Suppressor macrophage (primary cell): ENCODE results near the gene LUZP2.

Experiments used
- DNase-seq, 4 experiments: peaks; one replicate each; pipeline ENCODE4 v3.0.0-alpha.2; 2020 to 2022
- total RNA-seq, 17 experiments: gene quantifications; one replicate each; lab custom pipeline; 2026; ENCODE audit warnings: mixed read lengths in 6 of 17, inconsistent platforms in 3 of 17; lab: John Stamatoyannopoulos, UW

The LUZP2 gene
- 0 to 3.2 (median 0) reads per million in 17 experiments for total RNA-seq

GRCh38 chr11:24496736-24497725 lies at the start of gene LUZP2:
Gene LUZP2 (plus strand): TSS chr11:24497053.
- no peak for DNase-seq

GRCh38 chr11:24453129-24453718 lies 43.6 kb upstream of the LUZP2 start:
- DNase-seq: no peak

DNA sequence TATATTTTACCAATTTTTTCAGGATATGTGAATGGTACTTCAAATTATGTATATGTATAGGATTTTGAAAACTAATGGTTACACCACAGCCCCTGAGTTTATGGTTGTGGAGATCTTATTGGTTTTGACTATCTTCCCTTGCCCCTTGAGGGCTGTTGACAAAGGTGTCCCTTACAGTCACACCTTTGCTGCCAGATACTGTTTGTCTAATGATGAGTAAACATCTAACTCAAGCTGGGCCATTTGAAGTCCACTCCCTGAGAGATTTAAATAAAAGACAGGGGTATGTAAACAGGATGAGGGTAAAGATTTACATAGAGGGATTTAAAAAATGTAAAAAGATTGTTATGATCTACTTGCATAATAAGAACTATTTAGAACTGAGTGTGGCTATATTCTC lies 38.9 kb upstream of the LUZP2 start:
- DNase-seq: no peak

- DNase-seq: no peak
These were observed 26.4 kb upstream of the LUZP2 start for GRCh38 chr11:24470431-24470830.

GRCh38 chr11:24471084-24471483 lies 25.8 kb upstream of the LUZP2 start:
- DNase-seq: no peak

DNA sequence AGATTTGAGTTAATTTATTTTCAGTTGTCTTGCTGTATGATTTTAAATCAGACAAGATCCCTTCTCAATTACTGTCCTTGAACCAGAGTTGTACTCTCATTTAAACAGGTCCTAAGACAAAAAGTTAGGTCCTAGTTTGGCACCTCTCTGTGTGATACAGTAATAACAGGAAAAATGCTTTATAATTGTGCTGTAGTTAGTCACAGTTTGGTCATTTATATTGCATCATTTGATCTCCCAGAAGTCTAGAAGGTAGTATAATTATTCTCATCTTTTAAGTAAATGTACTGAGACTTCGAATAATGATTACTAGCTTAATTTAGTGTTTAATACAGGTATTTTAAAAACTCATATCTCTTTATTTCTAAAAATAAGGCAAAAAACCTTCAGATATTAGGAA lies 18.1 kb upstream of the LUZP2 start:
- DNase-seq: no peak

DNA sequence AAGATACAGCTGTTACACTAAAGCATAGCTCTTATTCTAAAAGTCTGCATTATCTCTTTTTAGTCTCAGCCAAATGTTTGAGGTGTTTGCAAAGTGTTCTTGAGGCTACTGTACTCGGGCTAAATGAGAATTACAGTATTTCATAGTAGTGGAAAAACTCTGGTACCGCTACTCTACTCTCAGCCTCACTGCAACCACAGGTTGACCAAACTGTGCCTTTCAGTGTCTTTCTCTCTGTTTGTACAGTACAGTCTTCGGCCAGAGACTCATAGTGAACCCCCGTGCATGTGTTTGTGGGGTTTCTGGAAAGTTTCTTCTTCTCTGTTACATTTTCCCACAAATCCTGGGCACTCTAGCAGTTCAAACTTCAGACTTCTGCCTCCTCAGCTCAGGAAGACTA lies 7.4 kb upstream of the LUZP2 start:
- DNase-seq: no peak

GRCh38 chr11:24496386-24496735 lies 492 bp upstream of the LUZP2 start:
- no peak for DNase-seq

DNA sequence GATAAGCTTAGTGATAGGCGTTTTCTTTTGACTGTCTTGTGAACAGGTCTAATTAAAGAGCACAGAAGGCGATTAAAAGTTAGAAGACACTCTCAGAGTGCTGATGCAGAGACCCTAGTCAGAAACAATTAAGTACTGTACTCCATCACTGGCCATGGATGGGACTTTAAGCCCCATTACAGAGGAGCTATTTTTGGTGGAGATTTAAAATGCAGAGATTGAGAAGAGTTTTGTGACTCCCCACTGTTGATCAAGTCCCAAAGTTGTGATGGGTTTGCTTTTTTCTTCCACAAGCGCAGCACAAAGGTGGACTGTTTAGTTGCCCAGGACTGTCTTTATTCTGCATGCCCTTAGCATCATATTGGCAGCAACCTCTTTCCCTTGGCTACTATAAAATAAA lies 978 bp downstream of the LUZP2 start:
- DNase-seq: no peak

GRCh38 chr11:24502425-24502824 lies 5.6 kb downstream of the LUZP2 start:
- no peak for DNase-seq

GRCh38 chr11:24509114-24509513 lies 12.3 kb downstream of the LUZP2 start:
- DNase-seq: no peak

DNA sequence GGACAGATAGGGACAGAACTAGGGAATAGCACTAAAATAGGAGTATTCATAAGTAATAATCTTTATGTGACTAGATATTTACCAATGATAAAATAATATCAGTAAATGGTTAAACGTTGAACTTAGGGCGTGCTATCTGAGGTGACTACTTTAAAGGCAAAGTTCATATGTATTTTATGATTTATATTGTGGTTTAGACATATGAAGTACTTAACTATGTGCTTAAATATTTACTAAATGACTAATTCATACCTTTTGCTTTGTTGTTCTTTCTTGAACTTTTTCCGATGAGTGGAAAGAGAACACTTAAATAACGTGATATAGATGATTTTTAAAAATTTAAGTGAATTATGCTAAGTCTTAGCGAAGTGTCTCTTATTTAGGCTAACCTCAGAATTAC lies 14.7 kb downstream of the LUZP2 start:
- DNase-seq: no peak

GRCh38 chr11:24513479-24514218 lies 16.8 kb downstream of the LUZP2 start:
- DNase-seq: no peak

- no peak for DNase-seq
These were observed 17.4 kb downstream of the LUZP2 start for GRCh38 chr11:24514219-24514594.

DNA sequence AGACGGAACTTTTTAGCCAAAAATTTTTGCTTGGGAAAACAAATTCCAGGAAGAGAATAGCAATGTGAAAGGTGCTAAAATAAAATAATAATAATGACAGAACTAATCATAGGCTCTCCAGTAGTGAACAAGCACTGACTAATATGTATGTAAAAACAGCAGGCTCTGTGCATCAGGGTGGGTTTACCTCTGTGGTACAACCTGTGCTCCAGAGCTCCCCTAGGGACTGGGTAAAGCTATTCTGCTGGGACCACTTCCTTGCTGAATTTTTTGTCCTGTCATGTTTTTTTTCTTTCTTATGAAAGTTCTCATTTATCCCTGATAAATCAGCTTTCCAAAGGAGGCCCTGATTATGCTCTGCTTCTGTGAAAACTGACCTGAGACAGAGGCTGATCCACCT lies 18.8 kb downstream of the LUZP2 start:
- no peak for DNase-seq

- no peak for DNase-seq
These were observed 19.8 kb downstream of the LUZP2 start for GRCh38 chr11:24516638-24517037.

- no peak for DNase-seq
These were observed 24.7 kb downstream of the LUZP2 start for GRCh38 chr11:24521601-24522000.

GRCh38 chr11:24524156-24524555 lies 27.3 kb downstream of the LUZP2 start:
- DNase-seq: no peak

- DNase-seq: no peak
These were observed 34.7 kb downstream of the LUZP2 start for GRCh38 chr11:24531528-24531927.

DNA sequence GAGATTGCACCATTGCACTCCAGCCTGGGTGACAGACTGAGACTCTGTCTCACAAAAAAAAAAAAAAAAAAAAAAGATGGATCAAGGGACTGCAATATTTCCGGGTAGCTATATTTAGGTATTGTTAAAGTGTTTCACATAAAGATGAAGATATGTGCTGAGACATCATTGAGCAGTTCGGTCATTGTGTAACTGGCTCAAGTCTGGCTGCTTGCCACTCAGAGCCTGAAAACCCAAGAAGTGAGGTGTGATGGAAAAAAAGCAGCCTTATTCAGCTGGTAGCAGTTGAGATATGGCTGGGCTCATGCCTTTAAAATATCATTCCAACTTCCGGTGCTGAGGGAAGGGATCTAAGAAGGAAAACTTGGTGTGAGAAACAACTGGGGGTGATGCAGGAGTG lies 46.9 kb downstream of the LUZP2 start:
- no peak for DNase-seq

DNA sequence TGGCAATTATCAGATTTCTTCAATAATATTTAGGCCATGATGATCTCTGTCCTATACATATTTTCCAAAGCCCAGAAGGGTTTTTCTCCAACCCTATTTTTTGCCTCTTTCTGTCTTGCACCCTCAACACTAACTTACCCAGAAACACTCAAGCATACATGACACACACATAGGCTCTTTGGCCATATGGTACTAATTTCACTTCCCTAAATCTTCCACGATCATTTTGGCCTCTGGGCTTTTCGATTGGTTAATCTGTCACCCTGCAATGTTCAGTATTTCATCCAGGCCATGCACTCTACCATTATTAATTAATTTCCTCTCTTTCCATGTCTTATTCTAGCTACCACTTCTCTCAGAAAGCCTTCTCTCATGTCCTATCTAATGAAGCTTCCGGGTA lies 59.8 kb downstream of the LUZP2 start:
- no peak for DNase-seq

GRCh38 chr11:24559315-24559714 lies 62.5 kb downstream of the LUZP2 start:
- no peak for DNase-seq

- DNase-seq: no peak
These were observed 63.5 kb downstream of the LUZP2 start for GRCh38 chr11:24560324-24560723.

DNA sequence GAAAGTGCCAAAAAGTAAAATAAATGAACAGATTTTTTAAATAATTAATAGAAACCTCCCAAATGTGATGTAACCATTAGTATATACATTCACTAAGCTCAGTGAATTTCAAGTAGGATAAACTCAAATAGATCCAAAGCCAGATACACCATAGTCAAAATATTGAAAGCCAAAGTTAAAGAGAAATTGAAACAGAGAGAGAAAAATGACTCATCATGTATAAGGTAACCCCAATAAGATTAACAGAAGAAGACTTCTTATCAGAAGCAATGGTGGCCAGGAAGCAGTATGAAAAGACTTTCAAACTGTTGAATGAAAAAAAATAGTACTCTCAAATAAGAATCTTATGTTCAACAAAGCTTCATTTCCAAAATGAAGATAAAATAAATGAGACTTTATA lies 70.5 kb downstream of the LUZP2 start:
- no peak for DNase-seq
